Mesenchymal stem cell (in vitro differentiated cells and primary cell): ENCODE results near the gene FOXP1.

Source experiments
- DNase-seq: peaks from one replicate; pipeline ENCODE4 v3.0.0-alpha.2; 2013
- H2AFZ ChIP-seq: one replicate; pipeline ENCODE4 v1.6.1; 2013; ENCODE audit warnings: low read depth, mild to moderate bottlenecking, control low read depth, inconsistent platforms, low read length, moderate library complexity
- H2AK5ac ChIP-seq: 2 replicates; pipeline ENCODE4 v1.6.1; 2013; ENCODE audit warnings: low read length, moderate library complexity, mild to moderate bottlenecking, inconsistent platforms; ENCODE audit not compliant: severe bottlenecking
- H2BK120ac ChIP-seq: one replicate; pipeline ENCODE4 v1.6.1; 2013; ENCODE audit warnings: low read depth, mild to moderate bottlenecking, inconsistent platforms, low read length, moderate library complexity
- H2BK12ac ChIP-seq, 2 experiments: one replicate each; pipeline ENCODE4 v1.6.1; 2013; ENCODE audit warnings: inconsistent platforms in 2 of 2, low read length in 2 of 2, mild to moderate bottlenecking in 2 of 2, moderate library complexity in 2 of 2, control low read depth in 1 of 2
- H2BK15ac ChIP-seq: one replicate; pipeline ENCODE4 v1.6.1; 2013; ENCODE audit warnings: mild to moderate bottlenecking, low read depth, inconsistent platforms; ENCODE audit not compliant: poor library complexity, severe bottlenecking
- H2BK5ac ChIP-seq: 2 replicates; pipeline ENCODE4 v1.6.1; 2013; ENCODE audit warnings: low read depth, mild to moderate bottlenecking, low read length, control low read depth, inconsistent platforms; ENCODE audit not compliant: poor library complexity, severe bottlenecking
- H3K14ac ChIP-seq, 2 experiments: one replicate each; pipeline ENCODE4 v1.6.1; 2013; ENCODE audit warnings: inconsistent platforms in 2 of 2, low read length in 2 of 2, control low read depth in 1 of 2, mild to moderate bottlenecking in 1 of 2, moderate library complexity in 1 of 2
- H3K18ac ChIP-seq, 2 experiments: one replicate each; pipeline ENCODE4 v1.6.1; 2013; ENCODE audit warnings: inconsistent platforms in 2 of 2, low read length in 2 of 2, control low read depth in 1 of 2, low read depth in 1 of 2, mild to moderate bottlenecking in 1 of 2
- H3K23ac ChIP-seq, 2 experiments: one replicate each; pipeline ENCODE4 v1.6.1; 2013; ENCODE audit warnings: inconsistent platforms in 2 of 2, low read length in 2 of 2, mild to moderate bottlenecking in 2 of 2, moderate library complexity in 2 of 2, control low read depth in 1 of 2
- H3K27ac ChIP-seq: 2 replicates; pipeline ENCODE4 v1.5.1; 2013; ENCODE audit warnings: mild to moderate bottlenecking, moderate library complexity, low read length, control low read depth, inconsistent platforms; ENCODE audit not compliant: poor library complexity, severe bottlenecking
- H3K27me3 ChIP-seq, 2 experiments: 2 replicates each; pipeline versions ENCODE4 v1.6.1 to v1.7.0; 2013; ENCODE audit warnings: low read length in 2 of 2, mild to moderate bottlenecking in 2 of 2, moderate library complexity in 2 of 2, control low read depth in 1 of 2, inconsistent platforms in 1 of 2; ENCODE audit not compliant: control insufficient read depth in 1 of 2, insufficient read depth in 1 of 2
- H3K36me3 ChIP-seq, 2 experiments: 2 replicates each; pipeline versions ENCODE4 v1.6.1 to v1.7.0; 2013; ENCODE audit warnings: low read length in 2 of 2, control low read depth in 1 of 2, inconsistent platforms in 1 of 2, low read depth in 1 of 2, mild to moderate bottlenecking in 1 of 2; ENCODE audit not compliant: insufficient read depth in 2 of 2, control insufficient read depth in 1 of 2
- H3K4ac ChIP-seq, 2 experiments: one replicate each; pipeline ENCODE4 v1.6.1; 2013; ENCODE audit warnings: inconsistent platforms in 2 of 2, low read length in 2 of 2, mild to moderate bottlenecking in 2 of 2, moderate library complexity in 2 of 2, control low read depth in 1 of 2, low read depth in 1 of 2
- H3K4me1 ChIP-seq: 2 replicates; pipeline ENCODE4 v1.6.1; 2013; ENCODE audit warnings: low read depth, low read length, control low read depth; ENCODE audit not compliant: control insufficient read depth, insufficient read depth
- H3K4me2 ChIP-seq: 2 replicates; pipeline ENCODE4 v1.6.1; 2013; ENCODE audit warnings: low read length, mild to moderate bottlenecking, inconsistent platforms; ENCODE audit not compliant: poor library complexity, severe bottlenecking
- H3K4me3 ChIP-seq, 2 experiments: 2 replicates each; pipeline versions ENCODE4 v1.5.1 to v1.7.0; 2013; ENCODE audit warnings: low read length in 2 of 2, mild to moderate bottlenecking in 2 of 2, control low read depth in 1 of 2, low read depth in 1 of 2; ENCODE audit not compliant: insufficient read depth in 1 of 2
- H3K79me1 ChIP-seq: replicated peaks from 2 replicates; pipeline ENCODE4 v1.6.1; 2013; ENCODE audit warnings: mild to moderate bottlenecking, control low read depth, low read length, inconsistent platforms; ENCODE audit not compliant: poor library complexity, severe bottlenecking
- H3K9ac ChIP-seq: 2 replicates; pipeline ENCODE4 v1.7.0; 2013; ENCODE audit warnings: mild to moderate bottlenecking, low read length, moderate library complexity
- H3K9me3 ChIP-seq: 2 replicates; pipeline ENCODE4 v1.7.0; 2013; ENCODE audit warnings: mild to moderate bottlenecking, low read length; ENCODE audit not compliant: control insufficient read depth
- H4K8ac ChIP-seq: one replicate; pipeline ENCODE4 v1.6.1; 2013; ENCODE audit warnings: inconsistent platforms, mild to moderate bottlenecking, low read length, moderate library complexity
- H4K91ac ChIP-seq: one replicate; pipeline ENCODE4 v1.6.1; 2013; ENCODE audit warnings: mild to moderate bottlenecking, low read length, inconsistent platforms
- WGBS: methylation state at CpG from one replicate; pipeline ENCODE4 v1.1.7; 2013; ENCODE audit warnings: mixed read lengths; 5-methylcytosine and 5-hydroxymethylcytosine counted together

Gene FOXP1

DNA sequence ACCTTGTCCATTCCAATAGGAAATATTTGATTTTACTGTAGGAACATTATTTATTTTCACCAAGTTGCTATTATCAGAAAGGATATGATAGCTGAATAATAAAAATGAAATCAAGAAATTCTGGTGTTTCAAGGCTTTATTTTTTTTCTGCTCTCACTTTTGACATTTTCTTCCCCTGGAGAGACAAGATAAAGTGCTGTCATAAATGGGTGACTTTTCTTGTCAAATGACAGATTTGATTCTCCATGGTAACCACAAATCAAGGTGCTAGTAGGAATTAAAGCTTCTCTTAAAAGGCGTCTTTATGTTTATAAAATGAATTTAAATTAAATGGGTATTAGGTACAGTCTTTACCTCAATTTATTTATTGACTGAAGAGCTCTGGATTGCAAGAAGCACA lies 124.6 kb downstream of the FOXP1 start:
- Histone ChIP-seq H2BK15ac (no peak overlapping the region), H3K27me3 (no peaks in the 10 kb centered on the region), H3K9me3 (no peaks in the 10 kb centered on the region), H3K14ac (no peak overlapping the region), H2AK5ac (no peak overlapping the region), H2BK120ac (no peak overlapping the region), H3K27ac (no peak overlapping the region), H3K9ac (no peak overlapping the region), H2AFZ (no peak overlapping the region), H3K4me2 (no peak overlapping the region), H3K18ac (no peak overlapping the region), H3K23ac (no peak overlapping the region), H2BK5ac (no peak overlapping the region), H2BK12ac (no peak overlapping the region), H4K91ac (no peak overlapping the region), H3K36me3 (no peaks in the 10 kb centered on the region), H3K4ac (no peak overlapping the region), H3K79me1 (peaks cover 20% of the 10 kb centered on the region), H3K4me1 (peaks cover 1% of the 10 kb centered on the region), H3K4me3 (no peak overlapping the region), H4K8ac (no peak overlapping the region)
- no CpG with 5 or more reads among the region's 1 CpG for WGBS
- DNase-seq, result no peak

- Histone ChIP-seq H3K79me1 (peaks cover 15% of the 10 kb centered on the region), H3K4me1 (no peaks in the 10 kb centered on the region), H3K23ac (no peak overlapping the region), H3K36me3 (no peaks in the 10 kb centered on the region), H3K9me3 (no peaks in the 10 kb centered on the region), H3K27ac (no peak overlapping the region), H3K14ac (no peak overlapping the region), H3K4ac (no peak overlapping the region), H2AFZ (no peak overlapping the region), H4K91ac (no peak overlapping the region), H2AK5ac (no peak overlapping the region), H2BK12ac (no peak overlapping the region), H3K4me3 (no peak overlapping the region), H3K9ac (no peak overlapping the region), H2BK120ac (no peak overlapping the region), H3K4me2 (no peak overlapping the region), H3K27me3 (no peaks in the 10 kb centered on the region), H2BK15ac (no peak overlapping the region), H3K18ac (no peak overlapping the region), H2BK5ac (no peak overlapping the region), H4K8ac (no peak overlapping the region)
- WGBS, result no CpG with 5 or more reads among the region's 1 CpG
- DNase-seq, result no peak
Measured at GRCh38 chr3:71456826-71457225, 126.7 kb downstream of the FOXP1 start.

DNA sequence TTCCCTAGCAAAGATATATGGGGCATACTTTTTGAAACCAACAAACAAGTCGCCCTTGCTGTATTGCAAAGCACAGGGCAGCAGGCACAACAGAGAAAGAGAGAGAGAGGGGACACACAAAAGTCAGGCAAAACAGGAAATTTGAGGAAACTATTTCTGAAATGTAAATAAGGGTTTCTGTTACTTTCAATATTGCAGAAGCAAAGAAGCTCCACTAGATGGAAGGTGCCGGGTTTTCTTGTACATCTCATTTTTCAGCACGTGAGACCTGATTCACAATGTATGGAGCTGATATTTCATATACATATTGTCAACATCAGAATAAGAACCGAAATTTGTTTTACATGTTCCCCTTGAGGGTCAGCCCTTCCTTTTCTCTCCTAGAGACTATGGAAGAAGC lies 127.4 kb downstream of the FOXP1 start:
- no peak overlapping the region for H3K27ac ChIP-seq
- H3K4me1 ChIP-seq, result no peaks in the 10 kb centered on the region
- H3K36me3 ChIP-seq, result no peaks in the 10 kb centered on the region
- no peak overlapping the region for H3K14ac ChIP-seq
- H2BK120ac ChIP-seq, result no peak overlapping the region
- no peak overlapping the region for H2AFZ ChIP-seq
- H4K8ac ChIP-seq, result no peak overlapping the region
- peaks cover 13% of the 10 kb centered on the region for H3K79me1 ChIP-seq
- no peak overlapping the region for H3K4me3 ChIP-seq
- H2BK5ac ChIP-seq, result no peak overlapping the region
- no peak overlapping the region for H4K91ac ChIP-seq
- H2AK5ac ChIP-seq, result no peak overlapping the region
- WGBS, result 73% methylated on average over 3 of the region's 4 CpGs
- H3K4me2 ChIP-seq, result no peak overlapping the region
- no peak overlapping the region for H3K18ac ChIP-seq
- H2BK15ac ChIP-seq, result no peak overlapping the region
- H3K23ac ChIP-seq, result no peak overlapping the region
- no peak overlapping the region for H2BK12ac ChIP-seq
- no peaks in the 10 kb centered on the region for H3K27me3 ChIP-seq
- no peak overlapping the region for H3K4ac ChIP-seq
- H3K9me3 ChIP-seq, result no peaks in the 10 kb centered on the region
- H3K9ac ChIP-seq, result no peak overlapping the region
- peak; percentile 22 for DNase-seq

- no peak overlapping the region for H3K23ac ChIP-seq
- H3K18ac ChIP-seq, result no peak overlapping the region
- H3K9ac ChIP-seq, result no peak overlapping the region
- H2BK5ac ChIP-seq, result no peak overlapping the region
- H3K14ac ChIP-seq, result no peak overlapping the region
- H3K36me3 ChIP-seq, result no peaks in the 10 kb centered on the region
- H2AK5ac ChIP-seq, result no peak overlapping the region
- H4K8ac ChIP-seq, result no peak overlapping the region
- DNase-seq, result no peak
- no peaks in the 10 kb centered on the region for H3K9me3 ChIP-seq
- no peak overlapping the region for H4K91ac ChIP-seq
- H2BK120ac ChIP-seq, result no peak overlapping the region
- peaks cover 13% of the 10 kb centered on the region for H3K79me1 ChIP-seq
- WGBS, result 90% methylated on average over 13 of the region's 15 CpGs
- no peaks in the 10 kb centered on the region for H3K27me3 ChIP-seq
- H2BK12ac ChIP-seq, result no peak overlapping the region
- no peak overlapping the region for H3K4me2 ChIP-seq
- no peak overlapping the region for H3K4me3 ChIP-seq
- no peak overlapping the region for H2BK15ac ChIP-seq
- H3K27ac ChIP-seq, result no peak overlapping the region
- H2AFZ ChIP-seq, result no peak overlapping the region
- H3K4me1 ChIP-seq, result no peaks in the 10 kb centered on the region
- H3K4ac ChIP-seq, result no peak overlapping the region
Measured at GRCh38 chr3:71454512-71455403, 128.8 kb downstream of the FOXP1 start.
